Activated CD8-positive, alpha-beta memory T cell treated with anti-CD3 and anti-CD28 coated beads, Interleukin-2, amount 50 U/mL, for 24 hours (primary cell): ENCODE results near the gene CFAP251.

Source experiments
- DNase-seq: peaks from one replicate; pipeline ENCODE4 v3.0.0-alpha.2; 2020; ENCODE audit errors: extremely low read depth

Gene CFAP251

DNA sequence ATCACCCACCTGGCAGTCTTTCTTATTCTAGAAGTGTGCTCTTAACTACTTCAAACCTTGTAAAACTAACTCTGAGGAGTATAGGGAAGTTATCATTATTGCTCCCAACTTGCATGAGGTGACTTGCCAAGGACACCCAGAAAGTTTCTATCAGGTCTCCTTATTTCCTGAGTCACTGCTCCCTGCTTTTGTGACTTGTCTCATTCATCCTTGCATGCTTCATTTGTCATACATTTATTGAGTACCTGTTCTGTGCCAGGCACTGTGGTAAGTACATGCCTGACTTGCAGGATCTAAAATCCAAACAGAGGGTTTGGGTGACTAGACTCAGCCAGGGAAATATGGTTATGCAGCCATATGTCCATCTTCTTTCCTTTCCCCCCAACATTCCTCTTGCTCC, 25.5 kb downstream of the CFAP251 start:
- DNase-seq = no peak

DNA sequence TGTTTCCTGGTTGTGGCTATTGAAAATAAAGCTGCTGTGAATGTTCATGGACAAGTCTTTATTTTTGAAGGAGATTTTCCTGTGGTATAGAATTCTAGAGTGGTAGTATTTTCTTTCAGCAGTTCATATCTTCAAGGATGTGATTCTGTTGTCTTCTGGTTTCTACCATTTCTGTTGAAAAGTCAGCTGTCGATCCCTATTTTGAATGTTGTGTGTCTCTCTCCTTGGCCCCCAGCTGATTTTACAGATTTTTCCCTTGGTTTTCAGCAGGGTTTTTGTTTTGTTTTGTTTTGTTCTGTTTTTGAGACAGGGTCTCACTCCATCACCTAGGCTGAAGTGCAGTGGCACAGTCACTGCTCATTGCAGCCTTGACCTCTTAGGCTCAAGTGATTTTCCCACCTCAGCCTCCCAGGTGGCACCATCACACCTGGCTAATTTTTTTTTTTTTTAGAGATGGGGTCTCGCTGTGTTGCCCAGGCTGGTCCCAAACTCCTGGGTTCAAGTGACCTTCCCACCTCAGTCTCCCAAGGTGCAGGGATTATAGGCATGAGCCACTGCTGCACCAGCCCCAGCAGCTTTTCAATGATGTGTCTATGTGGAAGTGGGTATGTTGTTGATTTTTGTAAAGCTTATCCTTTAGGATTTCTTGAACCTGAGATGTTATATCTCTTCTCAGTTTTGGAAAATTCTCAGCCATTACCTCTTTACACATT, 28.1 kb downstream of the CFAP251 start:
- DNase-seq = no peak

DNA sequence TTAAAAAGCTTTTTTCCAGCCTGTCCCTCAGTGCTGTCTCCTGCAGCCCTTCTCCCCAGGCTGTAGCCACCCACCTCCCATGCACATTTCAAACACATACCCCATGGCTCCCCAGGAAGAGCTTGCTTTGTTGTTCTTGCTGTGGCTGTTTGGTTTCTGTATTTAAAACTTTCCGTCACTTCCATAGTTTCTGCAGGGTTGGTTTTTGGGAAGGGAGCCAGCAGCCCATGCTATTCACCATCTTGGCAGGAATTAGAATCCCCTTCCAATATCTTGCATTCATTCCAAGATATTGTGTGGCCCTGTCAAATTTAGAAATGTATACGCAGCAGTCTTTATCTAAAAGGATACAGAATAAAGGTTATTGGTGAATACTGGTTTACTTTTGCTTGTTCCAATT, 29.6 kb downstream of the CFAP251 start:
- DNase-seq = no peak

GRCh38 chr12:121949648-121950397, 31.4 kb downstream of the CFAP251 start:
- DNase-seq = no peak

DNA sequence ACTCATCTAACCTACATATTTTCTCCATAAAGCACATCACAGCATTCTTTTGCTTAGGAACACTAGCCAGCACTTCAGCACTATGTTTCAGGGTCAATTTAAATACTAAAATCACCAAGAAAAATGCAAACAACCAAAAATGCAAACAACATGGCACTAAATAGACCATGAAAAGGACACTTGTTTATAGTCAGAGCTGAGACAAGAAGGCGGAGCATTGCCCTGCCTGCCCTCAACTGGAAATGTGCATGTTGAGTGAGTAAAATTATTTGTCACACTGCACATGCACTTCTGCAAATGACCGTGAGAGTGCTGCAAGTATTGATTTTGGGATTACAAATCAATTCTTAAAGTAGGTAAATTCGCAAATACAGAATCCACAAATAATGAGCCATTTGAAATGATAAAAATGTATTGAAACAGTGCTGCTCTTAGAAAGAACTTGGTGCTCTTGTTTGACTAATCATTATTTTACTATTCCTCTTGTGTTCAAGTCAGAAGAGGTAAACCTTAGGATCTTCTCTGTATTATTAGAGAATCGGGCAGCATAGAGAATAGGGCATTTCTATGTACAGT, 34.8 kb downstream of the CFAP251 start:
- DNase-seq = no peak

DNA sequence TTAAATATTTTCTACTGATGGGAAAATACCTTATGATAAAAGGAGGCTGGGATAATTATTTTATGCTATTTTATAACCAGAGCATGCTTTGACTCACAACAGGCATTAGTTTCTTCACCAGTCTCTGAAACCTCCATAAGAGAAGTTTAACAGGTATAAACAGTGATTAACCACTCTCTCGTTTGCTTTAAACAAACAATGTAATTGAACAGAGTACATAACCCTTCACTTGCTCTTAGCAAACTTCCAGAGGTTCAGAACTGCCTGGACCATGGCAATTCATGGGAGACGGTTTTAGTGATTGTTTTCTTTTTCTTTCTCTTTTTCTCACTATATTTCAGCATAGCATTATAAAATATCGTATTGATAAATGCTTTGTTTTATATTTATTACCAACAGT, 35.3 kb downstream of the CFAP251 start:
- DNase-seq = no peak

- DNase-seq = no peak
These were observed 37.2 kb downstream of the CFAP251 start for GRCh38 chr12:121955258-121956237.

- no peak for DNase-seq
These were observed 39.6 kb downstream of the CFAP251 start for GRCh38 chr12:121957861-121958515.

GRCh38 chr12:121958541-121959240, 40.3 kb downstream of the CFAP251 start:
- DNase-seq = no peak

- no peak for DNase-seq
These were observed 42.1 kb downstream of the CFAP251 start for GRCh38 chr12:121960541-121960940.

DNA sequence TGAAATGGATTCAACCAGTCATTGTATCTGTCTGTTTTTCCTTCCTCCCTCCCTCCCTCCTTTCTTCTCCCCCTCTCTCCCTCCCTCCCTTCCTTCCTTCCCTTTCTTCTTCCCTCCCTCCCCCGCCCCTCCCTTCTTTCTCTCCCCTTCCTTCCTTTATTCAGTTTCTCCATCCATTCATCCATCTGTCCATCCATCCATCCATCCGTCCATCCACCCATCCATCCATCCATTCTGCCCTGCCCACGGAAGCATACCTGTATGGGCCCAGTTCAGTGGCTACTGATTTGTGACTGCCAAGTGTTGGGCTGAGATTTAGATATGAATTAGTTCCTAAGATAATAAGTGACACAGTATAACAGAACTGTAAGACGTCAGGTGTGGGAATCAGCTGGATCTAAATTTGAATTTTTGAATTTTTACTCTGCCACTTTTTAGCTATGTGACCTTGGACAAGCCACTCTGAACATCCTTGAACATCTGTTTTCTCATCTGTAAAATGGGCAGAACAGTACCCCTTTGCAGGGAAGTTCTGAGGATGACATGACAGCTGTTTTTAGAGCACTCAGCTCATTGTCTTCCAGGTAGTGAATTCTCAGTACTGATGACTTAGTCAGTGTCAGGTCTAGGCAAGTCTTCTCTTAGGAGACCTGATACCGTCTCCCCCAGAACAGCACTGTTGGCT, 42.9 kb downstream of the CFAP251 start:
- DNase-seq = no peak

DNA sequence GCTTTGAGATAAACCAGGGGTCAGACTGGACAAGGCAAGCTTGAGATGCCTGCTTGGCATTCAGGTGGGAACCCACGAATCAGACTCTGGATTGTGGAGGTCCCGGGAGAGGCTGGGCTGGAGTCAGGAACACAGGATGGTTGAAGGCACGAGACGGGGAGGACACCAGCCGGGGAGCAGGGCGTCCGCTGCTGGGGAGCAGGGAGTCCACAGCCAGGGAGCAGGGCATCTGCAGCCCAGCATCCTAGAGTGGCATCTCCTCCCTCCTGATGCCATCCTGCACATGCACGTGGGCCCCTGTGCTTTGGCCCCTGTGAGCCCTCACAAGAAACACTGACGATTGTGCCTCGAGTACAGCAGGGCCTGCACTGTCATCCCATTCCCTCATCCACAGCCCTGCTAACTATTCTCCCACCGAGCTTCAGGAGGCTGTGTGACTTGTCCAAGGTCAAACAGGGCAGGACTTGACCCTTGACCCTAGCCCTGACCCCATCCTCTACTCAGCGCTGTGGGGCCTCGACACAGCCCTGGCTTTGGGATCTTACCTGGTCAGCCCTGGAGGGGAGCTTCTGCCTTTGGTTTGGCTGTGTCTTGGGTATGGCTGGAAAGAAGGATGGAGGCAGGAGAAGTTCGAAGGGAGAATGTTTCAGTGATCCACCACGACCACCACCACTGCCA, 45.1 kb downstream of the CFAP251 start:
- DNase-seq = no peak

DNA sequence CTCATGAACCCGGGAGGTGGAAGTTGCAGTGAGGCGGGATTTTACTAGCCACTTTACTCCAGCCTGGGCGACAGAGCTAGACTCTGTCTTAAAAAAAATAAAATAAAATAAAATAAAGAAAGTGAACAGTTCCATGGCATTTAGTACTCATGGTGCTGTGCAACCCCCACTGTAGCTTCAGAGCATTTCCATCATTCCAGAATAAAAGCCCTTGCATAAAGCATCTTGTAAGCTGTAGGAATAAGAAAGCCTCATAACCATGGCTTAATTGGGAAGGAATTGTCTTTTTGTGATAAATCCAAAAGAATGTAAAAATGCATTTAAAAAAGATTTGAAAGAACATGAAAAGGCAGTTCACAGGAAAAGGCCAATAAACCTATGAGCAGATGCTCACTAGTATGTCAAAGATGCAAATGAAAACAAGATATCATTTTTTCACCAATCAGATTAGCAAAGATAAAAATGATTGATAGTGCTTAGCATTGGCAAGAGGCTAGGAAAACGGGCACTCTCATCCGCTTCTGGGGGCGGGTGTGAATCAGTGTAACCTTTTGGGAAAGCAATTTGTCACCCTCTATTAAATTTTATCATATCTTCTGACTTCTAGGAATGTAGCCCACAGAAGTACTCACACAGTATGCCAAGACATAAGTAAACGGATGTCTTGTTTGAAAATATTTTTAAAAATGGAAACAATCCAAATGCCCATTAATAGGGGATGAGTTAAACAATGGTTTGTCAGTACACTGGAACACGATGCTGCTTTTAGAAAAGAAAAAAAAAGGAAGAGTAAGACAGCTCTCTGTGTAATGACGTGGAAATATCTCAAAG, 46.6 kb downstream of the CFAP251 start:
- DNase-seq = no peak

- no peak for DNase-seq
These were observed 48.6 kb downstream of the CFAP251 start for GRCh38 chr12:121966959-121967358.

DNA sequence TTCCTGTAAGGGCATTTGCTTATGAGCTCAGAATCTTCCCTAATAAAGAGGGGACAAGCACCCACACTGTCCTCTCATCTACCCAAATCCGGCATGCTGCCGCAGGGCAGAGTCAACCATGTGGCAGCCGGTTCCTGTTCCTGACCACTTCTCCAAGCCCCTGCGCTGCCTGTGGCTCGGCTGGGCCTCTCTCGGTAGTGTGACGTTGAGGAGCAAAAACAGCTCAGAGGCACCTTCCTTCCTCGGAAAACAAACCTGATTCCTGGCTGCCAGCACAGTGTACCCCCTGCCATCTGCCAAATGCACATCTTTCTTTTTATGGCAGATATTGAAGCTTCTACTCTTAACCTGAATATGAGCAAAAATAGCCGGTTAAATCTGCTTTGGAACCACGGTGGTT, 50.5 kb downstream of the CFAP251 start:
- DNase-seq = no peak

DNA sequence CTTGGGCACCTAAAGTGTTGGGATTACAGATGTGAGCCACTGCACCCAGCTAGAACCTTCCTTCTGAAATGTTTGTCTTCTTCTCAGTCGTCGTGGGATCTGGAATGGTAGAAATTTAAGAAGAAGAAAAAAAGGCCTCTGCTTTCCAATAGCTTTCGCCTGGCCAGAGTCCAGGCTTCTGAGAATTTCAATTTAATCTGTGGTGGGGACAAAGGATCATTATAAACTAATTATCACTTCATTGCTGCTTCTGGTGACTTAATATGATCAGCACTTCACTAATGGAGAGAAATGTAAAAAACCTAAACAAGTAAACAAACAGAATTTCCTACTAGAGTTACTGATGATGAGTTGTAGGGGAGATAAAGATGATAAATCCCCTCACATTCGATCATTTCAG, 51.3 kb downstream of the CFAP251 start:
- DNase-seq = no peak

DNA sequence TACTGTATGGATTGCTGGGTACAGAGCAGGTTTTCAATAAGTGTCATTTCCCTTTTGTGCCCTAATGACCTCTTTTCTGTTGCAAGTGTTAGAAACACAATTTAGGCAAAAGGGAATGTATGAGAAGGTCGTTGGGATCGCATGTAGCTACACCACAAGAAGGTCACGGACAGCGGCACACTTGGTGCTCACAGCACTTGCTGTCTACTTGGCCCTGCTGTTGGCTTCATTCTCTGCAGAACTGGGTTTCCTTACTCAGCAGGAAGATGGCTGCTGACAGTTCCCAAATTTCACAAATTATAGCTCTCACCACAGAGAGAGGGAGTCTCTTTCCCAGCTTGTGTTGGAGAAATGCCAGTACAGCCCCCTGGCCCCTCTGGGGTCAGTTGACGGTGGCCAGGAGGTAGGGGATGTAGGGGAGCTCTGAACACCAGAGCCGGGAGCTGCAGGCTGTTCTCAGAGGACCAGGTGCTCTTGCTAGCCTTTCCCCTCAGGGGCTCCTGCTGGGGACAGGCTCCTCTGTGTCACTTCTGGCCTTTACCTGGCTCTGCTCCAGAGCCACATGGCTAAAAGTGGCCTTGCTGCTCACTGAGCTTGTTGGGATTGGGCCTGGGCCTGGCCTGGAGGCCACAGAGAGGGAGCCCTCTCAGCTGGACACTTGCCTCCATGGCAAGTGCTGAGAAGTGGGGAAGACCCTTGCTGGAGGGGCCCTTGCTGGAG, 52.3 kb downstream of the CFAP251 start:
- no peak for DNase-seq
